Gastrocnemius medialis (tissue), 4 donors: ENCODE measurements around the gene PLA2G2A.

Experiments used
- POLR2A ChIP-seq, 2 donors: fragments of 450-650 bp; IDR thresholded peaks; one replicate each; pipeline ENCODE4 v1.6.1; 2017; ENCODE audit warnings: antibody characterized with exemption in 2 of 2, mild to moderate bottlenecking in 2 of 2, moderate library complexity in 2 of 2
- TF ChIP-seq, protein P1 (sequence below), 5 experiments: fragments of 450-650 bp in 3 of 5; fragments of 200-600 bp in 2 of 5; sonication (generic) in 2 of 5; IDR thresholded peaks in 4 of 5; conservative IDR thresholded peaks in 1 of 5; 1 replicate in 4 of 5; 2 replicates in 1 of 5; pipeline ENCODE4 v1.5.1; 2016 to 2019; ENCODE audit warnings: antibody characterized with exemption in 5 of 5, mild to moderate bottlenecking in 3 of 5, moderate library complexity in 3 of 5

DNA sequence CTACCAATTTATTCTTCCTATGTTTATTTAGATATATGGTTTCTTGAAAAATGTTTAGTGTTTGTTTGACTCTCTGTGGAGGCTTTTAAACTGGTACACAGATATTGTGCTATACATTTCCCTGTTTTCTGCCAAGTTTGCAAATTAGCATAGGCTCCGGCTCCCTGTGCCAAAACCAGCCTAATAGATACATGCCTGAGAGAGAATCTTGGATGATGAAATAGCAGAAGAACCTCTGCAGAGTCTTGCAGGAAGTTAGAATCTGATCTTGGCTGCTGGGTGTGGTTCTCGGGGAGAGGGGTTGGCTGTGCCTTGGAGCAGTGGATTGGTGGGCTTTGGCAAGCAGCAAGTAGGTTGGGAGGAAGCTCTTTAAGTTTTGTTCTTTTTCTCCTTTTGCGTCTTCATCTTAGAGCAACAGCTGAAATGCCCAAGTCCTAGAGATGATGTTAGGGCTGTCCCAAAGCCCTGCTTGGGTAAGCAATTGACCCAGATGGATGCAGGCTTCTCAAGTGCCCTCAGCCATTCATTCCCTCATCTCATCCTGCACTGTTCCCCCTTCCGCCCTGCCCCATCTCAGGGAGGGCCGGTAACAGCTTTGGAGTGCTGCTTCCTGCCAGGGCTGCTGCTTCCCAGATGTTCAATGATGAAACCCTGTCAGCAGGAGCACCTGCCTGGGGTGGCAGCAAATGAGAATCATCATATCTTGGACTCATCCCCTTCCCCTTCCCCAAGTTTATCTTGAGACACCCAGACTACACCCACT lies 9.3 kb downstream of the PLA2G2A start:
- TF ChIP-seq, protein P1, sequence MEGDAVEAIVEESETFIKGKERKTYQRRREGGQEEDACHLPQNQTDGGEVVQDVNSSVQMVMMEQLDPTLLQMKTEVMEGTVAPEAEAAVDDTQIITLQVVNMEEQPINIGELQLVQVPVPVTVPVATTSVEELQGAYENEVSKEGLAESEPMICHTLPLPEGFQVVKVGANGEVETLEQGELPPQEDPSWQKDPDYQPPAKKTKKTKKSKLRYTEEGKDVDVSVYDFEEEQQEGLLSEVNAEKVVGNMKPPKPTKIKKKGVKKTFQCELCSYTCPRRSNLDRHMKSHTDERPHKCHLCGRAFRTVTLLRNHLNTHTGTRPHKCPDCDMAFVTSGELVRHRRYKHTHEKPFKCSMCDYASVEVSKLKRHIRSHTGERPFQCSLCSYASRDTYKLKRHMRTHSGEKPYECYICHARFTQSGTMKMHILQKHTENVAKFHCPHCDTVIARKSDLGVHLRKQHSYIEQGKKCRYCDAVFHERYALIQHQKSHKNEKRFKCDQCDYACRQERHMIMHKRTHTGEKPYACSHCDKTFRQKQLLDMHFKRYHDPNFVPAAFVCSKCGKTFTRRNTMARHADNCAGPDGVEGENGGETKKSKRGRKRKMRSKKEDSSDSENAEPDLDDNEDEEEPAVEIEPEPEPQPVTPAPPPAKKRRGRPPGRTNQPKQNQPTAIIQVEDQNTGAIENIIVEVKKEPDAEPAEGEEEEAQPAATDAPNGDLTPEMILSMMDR (IDR thresholded peaks at IDR 0.05 in 4 of 5, conservative IDR thresholded peaks at IDR 0.05 in 1 of 5) = no peak
- no peak for TF ChIP-seq POLR2A (IDR thresholded peaks at IDR 0.05)
